ENCODE measurements around the gene MAP3K14.

MAP3K14 gene

GRCh38 chr17:45238155-45238774, 78.6 kb downstream of the MAP3K14 start:
- FAIRE-seq (no peak), DNase-seq (ENCODE audit: low spot score) (no peak)

GRCh38 chr17:45237686-45238085, 79.1 kb downstream of the MAP3K14 start:
- FAIRE-seq (no peak), DNase-seq (ENCODE audit: low spot score) (no peak)

- DNase-seq (ENCODE audit: low spot score) (no peak), FAIRE-seq (no peak)
Measured at GRCh38 chr17:45236282-45236606, 80.6 kb downstream of the MAP3K14 start.

- DNase-seq (ENCODE audit: low spot score) (peak; percentile 31), FAIRE-seq (no peak)
Measured at GRCh38 chr17:45235416-45236281, 81.2 kb downstream of the MAP3K14 start.

GRCh38 chr17:45234641-45235415, 82.0 kb downstream of the MAP3K14 start:
- FAIRE-seq: no peak
- DNase-seq (ENCODE audit: low spot score): peak; percentile 36

DNA sequence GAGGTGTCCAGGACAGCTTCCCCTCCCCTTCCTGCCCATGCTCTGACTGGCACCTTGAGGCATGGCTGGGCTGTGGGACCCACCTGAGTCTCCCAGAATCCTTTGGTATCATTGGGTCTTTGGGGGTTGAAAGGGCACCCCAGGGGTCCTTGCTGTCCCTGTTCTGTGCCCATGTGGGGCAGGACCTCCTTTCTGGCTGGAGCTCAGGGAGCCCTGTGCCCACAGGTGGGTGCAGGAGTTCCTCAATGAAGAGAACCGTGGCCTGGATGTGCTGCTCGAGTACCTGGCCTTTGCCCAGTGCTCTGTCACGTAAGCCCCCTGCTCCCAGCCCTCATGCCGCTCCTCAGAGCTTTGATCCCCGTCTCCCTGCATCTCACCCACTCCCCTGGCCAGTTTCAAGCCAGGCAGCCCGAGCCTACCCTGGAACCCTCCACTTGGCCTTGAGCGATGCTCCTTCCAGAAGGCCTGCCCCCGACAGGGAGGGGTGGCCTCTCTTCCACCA, 83.3 kb downstream of the MAP3K14 start:
- FAIRE-seq: no peak
- no peak for DNase-seq (ENCODE audit: low spot score)

DNA sequence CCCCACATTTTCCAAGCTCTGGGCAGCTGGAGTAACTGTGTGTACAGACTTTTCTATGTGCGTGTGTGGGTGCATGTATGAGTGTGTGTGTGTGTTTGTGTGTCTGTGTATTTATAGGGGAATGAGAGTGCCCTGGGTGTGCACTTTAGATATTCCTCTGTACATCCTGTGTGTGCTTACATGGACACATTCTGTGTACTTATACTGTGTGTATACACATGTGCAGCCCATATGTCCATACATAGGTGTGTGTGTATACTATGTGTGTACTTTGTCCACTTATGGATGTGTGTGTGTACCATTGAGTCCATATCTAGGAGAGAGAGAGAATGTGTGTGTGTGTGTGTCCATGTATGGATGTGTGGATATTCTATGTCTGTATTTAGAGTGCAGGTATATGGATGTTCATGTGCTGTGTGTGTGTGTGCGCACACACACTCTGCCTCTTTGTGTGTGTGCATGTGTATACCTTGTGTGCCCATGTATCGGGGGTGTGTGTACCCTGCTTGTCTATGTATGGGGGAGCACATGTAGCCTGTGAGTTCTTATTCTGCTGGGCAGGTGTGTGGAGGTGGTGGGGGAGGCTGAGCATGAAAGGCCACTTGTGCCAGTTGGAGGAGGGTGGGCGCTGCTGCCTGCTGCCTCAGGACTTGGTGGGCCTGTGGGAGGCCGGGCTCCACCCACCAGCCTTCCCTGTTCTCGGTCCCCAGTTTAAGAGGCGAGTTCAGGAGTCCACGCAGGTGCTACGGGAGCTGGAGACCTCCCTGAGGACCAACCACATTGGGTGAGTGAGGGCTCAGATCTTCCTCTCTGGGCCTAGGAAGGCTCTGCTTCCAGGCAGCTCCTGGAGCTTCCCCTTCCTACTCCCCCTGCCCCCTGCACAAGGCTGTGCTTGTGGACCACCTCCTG, 84.1 kb downstream of the MAP3K14 start:
- DNase-seq (ENCODE audit: low spot score) (no peak), FAIRE-seq (no peak)

- DNase-seq (ENCODE audit: low spot score) (no peak), FAIRE-seq (no peak)
Measured at GRCh38 chr17:45231481-45232116, 85.2 kb downstream of the MAP3K14 start.

- DNase-seq (ENCODE audit: low spot score) (no peak), FAIRE-seq (no peak)
Measured at GRCh38 chr17:45230787-45231480, 85.9 kb downstream of the MAP3K14 start.

- FAIRE-seq: no peak
- no peak for DNase-seq (ENCODE audit: low spot score)
Measured at GRCh38 chr17:45230410-45230786, 86.4 kb downstream of the MAP3K14 start.

- DNase-seq (ENCODE audit: low spot score): no peak
- FAIRE-seq: no peak
Measured at GRCh38 chr17:45229681-45230409, 87.0 kb downstream of the MAP3K14 start.

GRCh38 chr17:45228763-45229539, 87.9 kb downstream of the MAP3K14 start:
- FAIRE-seq (no peak), DNase-seq (ENCODE audit: low spot score) (peak; percentile 54)

DNA sequence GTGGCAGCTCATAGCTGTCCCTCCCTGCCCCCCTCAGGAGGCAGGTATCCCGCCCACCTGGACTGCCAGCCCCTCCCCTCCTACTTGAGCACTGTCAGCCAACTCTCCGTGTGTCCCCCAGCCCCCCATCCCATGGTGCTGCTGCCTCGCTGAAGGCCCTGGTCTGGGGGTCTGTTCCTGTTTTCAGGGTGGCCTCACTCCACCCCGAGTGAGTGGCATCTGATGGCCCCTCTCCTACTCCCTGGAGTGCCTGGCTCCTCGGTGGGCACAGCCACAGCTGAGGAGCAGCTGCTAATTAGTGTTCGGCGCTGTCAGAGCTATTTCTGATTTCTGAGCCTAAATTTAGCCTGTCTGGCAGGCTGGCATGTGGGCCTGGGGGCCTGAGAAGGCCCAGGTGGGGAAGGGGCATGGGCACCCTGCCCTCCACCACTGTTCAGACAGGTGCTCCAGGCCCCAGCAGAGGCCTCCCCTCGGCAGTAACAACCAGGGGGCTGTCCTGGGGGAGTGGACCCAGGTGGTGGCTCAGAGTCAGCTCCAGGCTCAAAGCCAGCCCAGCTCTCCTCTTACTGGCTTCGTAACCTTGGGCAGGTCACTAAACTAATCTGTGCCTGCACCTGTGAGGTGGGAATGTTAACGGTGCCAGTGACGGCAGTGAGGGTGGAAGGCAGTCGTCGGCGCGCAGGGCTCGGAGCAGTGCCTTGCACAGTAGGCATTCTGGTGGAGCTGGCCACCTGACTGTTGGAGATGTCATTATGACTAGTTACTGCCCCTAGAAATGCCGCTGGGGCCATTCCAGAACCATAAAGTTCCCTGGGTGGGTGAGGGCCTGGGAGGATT, 88.7 kb downstream of the MAP3K14 start:
- FAIRE-seq (no peak), DNase-seq (ENCODE audit: low spot score) (no peak)

DNA sequence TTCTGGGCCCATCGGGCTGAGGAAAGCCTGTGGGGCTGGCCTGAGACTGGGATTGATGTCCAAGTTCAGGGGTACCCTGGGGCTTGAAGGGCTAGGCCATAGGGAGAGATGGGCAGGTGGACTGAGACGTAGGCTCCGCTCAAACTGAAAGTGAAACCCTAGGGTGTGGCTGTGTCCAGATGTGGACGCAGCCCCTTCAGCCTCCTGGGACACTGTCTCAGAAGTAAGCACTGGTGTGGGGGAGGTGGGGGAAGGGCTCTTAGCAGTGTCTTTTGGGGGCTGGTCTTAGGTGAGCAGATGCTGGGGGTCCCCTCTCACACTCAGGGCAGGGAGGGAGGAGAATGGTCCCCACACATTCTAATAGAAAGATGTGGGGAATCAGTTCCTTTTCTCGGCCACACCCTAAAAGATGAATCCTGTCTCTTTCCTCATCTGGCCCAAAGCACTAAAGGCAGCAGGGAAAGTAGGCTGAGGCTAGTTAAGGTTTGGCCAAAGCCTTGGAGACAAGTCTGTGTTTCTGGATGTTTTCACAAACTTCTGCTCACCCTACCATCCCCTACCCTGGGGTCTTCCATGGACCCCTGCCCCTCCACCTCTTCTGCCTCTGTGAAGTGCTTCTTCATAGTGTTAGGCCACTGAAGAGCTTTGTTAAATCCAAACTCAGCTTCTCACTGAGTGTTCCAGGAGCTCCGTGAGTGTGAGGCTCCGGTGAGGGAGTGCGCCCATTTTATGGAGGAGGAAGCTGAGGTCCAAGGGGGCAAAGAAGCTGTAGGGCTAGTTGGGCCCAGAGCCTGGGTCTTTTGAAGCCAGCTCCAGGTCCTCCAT, 89.5 kb downstream of the MAP3K14 start:
- DNase-seq (ENCODE audit: low spot score) (no peak), FAIRE-seq (no peak)

GRCh38 chr17:45226576-45226975, 90.2 kb downstream of the MAP3K14 start:
- DNase-seq (ENCODE audit: low spot score) (no peak), FAIRE-seq (no peak)

- FAIRE-seq (no peak), DNase-seq (ENCODE audit: low spot score) (peak; percentile 62)
Measured at GRCh38 chr17:45225964-45226530, 90.8 kb downstream of the MAP3K14 start.
